GM12872 (cell line): ENCODE results near the gene EREG.

Experiments used
- TF ChIP-seq, protein P1 (sequence below): IDR thresholded peaks from 3 replicates; pipeline ENCODE4 v1.5.1; 2011; ENCODE audit warnings: low read depth, mild to moderate bottlenecking, low read length, moderate library complexity; ENCODE audit not compliant: insufficient read depth

EREG gene

GRCh38 chr4:74331252-74331651, 33.7 kb upstream of the EREG start:
- TF ChIP-seq, protein P1, sequence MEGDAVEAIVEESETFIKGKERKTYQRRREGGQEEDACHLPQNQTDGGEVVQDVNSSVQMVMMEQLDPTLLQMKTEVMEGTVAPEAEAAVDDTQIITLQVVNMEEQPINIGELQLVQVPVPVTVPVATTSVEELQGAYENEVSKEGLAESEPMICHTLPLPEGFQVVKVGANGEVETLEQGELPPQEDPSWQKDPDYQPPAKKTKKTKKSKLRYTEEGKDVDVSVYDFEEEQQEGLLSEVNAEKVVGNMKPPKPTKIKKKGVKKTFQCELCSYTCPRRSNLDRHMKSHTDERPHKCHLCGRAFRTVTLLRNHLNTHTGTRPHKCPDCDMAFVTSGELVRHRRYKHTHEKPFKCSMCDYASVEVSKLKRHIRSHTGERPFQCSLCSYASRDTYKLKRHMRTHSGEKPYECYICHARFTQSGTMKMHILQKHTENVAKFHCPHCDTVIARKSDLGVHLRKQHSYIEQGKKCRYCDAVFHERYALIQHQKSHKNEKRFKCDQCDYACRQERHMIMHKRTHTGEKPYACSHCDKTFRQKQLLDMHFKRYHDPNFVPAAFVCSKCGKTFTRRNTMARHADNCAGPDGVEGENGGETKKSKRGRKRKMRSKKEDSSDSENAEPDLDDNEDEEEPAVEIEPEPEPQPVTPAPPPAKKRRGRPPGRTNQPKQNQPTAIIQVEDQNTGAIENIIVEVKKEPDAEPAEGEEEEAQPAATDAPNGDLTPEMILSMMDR, result no peak

GRCh38 chr4:74331944-74332343, 33.0 kb upstream of the EREG start:
- TF ChIP-seq, protein P1, result no peak

DNA sequence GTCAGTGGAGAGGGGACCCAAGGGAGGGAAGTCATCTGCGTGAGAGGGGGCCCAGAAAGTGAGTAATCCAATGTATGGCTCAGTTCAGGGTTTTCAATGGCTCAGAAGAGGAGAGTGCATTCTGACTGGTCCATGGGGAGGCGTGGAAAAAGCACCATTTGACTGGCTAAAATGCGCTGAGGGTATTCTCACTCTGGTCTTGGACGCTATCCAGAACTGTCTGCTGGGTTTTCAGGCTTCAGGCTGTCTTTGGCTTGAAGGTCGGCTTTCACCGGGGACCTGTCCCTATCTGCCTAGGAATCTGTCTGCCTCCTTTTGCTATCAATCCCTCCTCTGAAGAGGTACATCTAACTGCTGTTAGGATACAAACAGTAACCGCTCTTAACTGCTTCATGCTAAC, 30.3 kb upstream of the EREG start:
- TF ChIP-seq, protein P1, result no peak

GRCh38 chr4:74335341-74336021, 29.5 kb upstream of the EREG start:
- TF ChIP-seq, protein P1, result no peak

DNA sequence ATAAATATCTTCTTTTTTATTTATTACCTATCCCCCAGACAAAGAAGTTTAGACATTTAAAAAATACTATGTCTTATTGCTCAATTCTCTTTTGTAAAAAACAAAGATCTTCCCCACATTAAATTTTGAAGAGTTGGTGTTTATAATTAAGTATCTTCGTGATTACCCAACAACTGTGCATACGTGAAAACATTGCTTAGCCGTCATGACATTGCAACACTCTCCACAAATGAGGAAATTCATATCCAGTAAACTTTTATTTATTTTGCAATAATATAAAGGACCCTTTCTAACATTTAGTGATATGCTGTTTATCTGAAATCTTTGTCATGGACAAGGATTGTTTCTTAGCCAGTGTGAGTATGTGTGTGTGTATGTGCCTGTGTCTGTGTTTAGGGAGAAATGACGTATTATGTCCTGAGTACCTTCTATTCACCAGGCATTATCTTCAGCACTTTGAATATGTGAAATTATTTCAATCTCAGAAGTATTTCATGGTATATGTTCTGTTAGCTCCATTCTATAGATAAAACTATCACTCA, 26.1 kb upstream of the EREG start:
- TF ChIP-seq, protein P1, result no peak

DNA sequence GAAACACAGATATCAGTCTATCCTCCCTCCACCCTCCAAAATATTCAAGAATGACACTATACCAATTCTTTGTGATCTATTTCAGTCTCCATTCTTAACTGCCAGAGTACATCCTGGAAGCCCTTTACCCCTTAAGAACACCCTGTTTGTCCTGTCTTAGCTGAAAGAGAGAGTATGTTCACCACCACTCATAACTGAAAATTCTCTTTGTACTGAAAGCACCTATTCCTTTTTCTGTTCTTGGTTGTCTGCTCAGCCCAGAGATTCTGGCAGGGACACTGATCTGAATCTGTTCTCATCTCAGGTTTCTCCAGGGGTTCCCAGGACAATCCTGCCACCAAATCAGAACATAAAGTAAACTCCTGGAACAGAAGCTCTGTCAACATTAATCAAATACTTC, 25.4 kb upstream of the EREG start:
- TF ChIP-seq, protein P1, result no peak

GRCh38 chr4:74344031-74344430, 20.9 kb upstream of the EREG start:
- TF ChIP-seq, protein P1, result no peak
